ENCODE data around the gene RPS14.

The RPS14 gene

GRCh38 chr5:150497274-150497988 lies 47.9 kb upstream of the RPS14 start:
- TF ChIP-seq SIN3A (IDR thresholded peaks at IDR 0.05; ENCODE audit: borderline replicate concordance, insufficient read depth, low read length) = no peak
- TF ChIP-seq REST (IDR thresholded peaks at IDR 0.05; ENCODE audit: insufficient read depth in 1 of 2, low read depth in 2 of 2, low read length in 2 of 2) = no peak
- TF ChIP-seq POLR2AphosphoS5 (IDR thresholded peaks at IDR 0.05; ENCODE audit: low read depth, low read length) = no peak
- peak; percentile 47 for TF ChIP-seq FOXP2 (optimal IDR thresholded peaks at IDR 0.05; ENCODE audit: borderline replicate concordance, extremely low read depth, extremely low read length, insufficient read depth)
- TF ChIP-seq TAF1 (IDR thresholded peaks at IDR 0.05; ENCODE audit: borderline replicate concordance, insufficient read depth, low read length) = no peak

GRCh38 chr5:150496534-150496933 lies 47.0 kb upstream of the RPS14 start:
- TF ChIP-seq TAF1 (IDR thresholded peaks at IDR 0.05; ENCODE audit: borderline replicate concordance, insufficient read depth, low read length) (no peak), POLR2AphosphoS5 (IDR thresholded peaks at IDR 0.05; ENCODE audit: low read depth, low read length) (no peak), REST (IDR thresholded peaks at IDR 0.05; ENCODE audit: insufficient read depth in 1 of 2, low read depth in 2 of 2, low read length in 2 of 2) (no peak), SIN3A (IDR thresholded peaks at IDR 0.05; ENCODE audit: borderline replicate concordance, insufficient read depth, low read length) (no peak), FOXP2 (optimal IDR thresholded peaks at IDR 0.05; ENCODE audit: borderline replicate concordance, extremely low read depth, extremely low read length, insufficient read depth) (no peak)

- no peak for TF ChIP-seq REST (IDR thresholded peaks at IDR 0.05; ENCODE audit: insufficient read depth in 1 of 2, low read depth in 2 of 2, low read length in 2 of 2)
Measured at GRCh38 chr5:150496098-150496497, 46.6 kb upstream of the RPS14 start.

GRCh38 chr5:150492621-150493020 lies 43.1 kb upstream of the RPS14 start:
- TF ChIP-seq TAF1 (IDR thresholded peaks at IDR 0.05; ENCODE audit: borderline replicate concordance, insufficient read depth, low read length) (no peak), SIN3A (IDR thresholded peaks at IDR 0.05; ENCODE audit: borderline replicate concordance, insufficient read depth, low read length) (no peak), POLR2AphosphoS5 (IDR thresholded peaks at IDR 0.05; ENCODE audit: low read depth, low read length) (no peak), REST (IDR thresholded peaks at IDR 0.05; ENCODE audit: insufficient read depth in 1 of 2, low read depth in 2 of 2, low read length in 2 of 2) (no peak), FOXP2 (optimal IDR thresholded peaks at IDR 0.05; ENCODE audit: borderline replicate concordance, extremely low read depth, extremely low read length, insufficient read depth) (no peak)

- no peak for TF ChIP-seq POLR2AphosphoS5 (IDR thresholded peaks at IDR 0.05; ENCODE audit: low read depth, low read length)
- no peak for TF ChIP-seq REST (IDR thresholded peaks at IDR 0.05; ENCODE audit: insufficient read depth in 1 of 2, low read depth in 2 of 2, low read length in 2 of 2)
- TF ChIP-seq TAF1 (IDR thresholded peaks at IDR 0.05; ENCODE audit: borderline replicate concordance, insufficient read depth, low read length) = no peak
- TF ChIP-seq SIN3A (IDR thresholded peaks at IDR 0.05; ENCODE audit: borderline replicate concordance, insufficient read depth, low read length) = no peak
- TF ChIP-seq FOXP2 (optimal IDR thresholded peaks at IDR 0.05; ENCODE audit: borderline replicate concordance, extremely low read depth, extremely low read length, insufficient read depth) = no peak
Measured at GRCh38 chr5:150491876-150492275, 42.3 kb upstream of the RPS14 start.
